Uterus (tissue), 4 donors: Measurements from ENCODE around the gene IDUA. TPM values are rescaled to one million over a fixed set of nuclear protein-coding genes. Genes with fewer than 3 reads are reported as not detected.
"Not testable (repeated sequence)": the region's sequence is repeated elsewhere in the genome, so short reads cannot be mapped to it uniquely, and the experiment has no call there.

Experiments used
- DNase-seq, 2 donors: peaks; one replicate each; pipeline ENCODE4 v3.0.0-alpha.2; 2019 to 2020
- H3K27ac ChIP-seq, 2 donors: fragments of 200-600 bp; sonication (generic); 1 replicate in 1 of 2; 2 replicates in 1 of 2; pipeline ENCODE4 v1.5.1; 2016 to 2018
- H3K27me3 ChIP-seq, 2 donors: fragments of 200-600 bp; sonication (generic); one replicate each; pipeline ENCODE4 v1.5.1; 2018 to 2019; ENCODE audit warnings: control low read depth in 1 of 2
- H3K36me3 ChIP-seq, 2 donors: fragments of 200-600 bp; sonication (generic); one replicate each; pipeline ENCODE4 v1.5.1; 2019; ENCODE audit warnings: control low read depth in 1 of 2
- H3K4me1 ChIP-seq, 2 donors: fragments of 200-600 bp; sonication (generic); one replicate each; pipeline ENCODE4 v1.5.1; 2018 to 2019; ENCODE audit warnings: control low read depth in 1 of 2
- H3K4me3 ChIP-seq, 2 donors: fragments of 200-600 bp; sonication (generic); 1 replicate in 1 of 2; 2 replicates in 1 of 2; pipeline ENCODE4 v1.5.1; 2018 to 2019; ENCODE audit warnings: mild to moderate bottlenecking in 1 of 2
- H3K9me3 ChIP-seq, 2 donors: fragments of 200-600 bp; sonication (generic); one replicate each; pipeline ENCODE4 v1.5.1; 2019; ENCODE audit warnings: control low read depth in 1 of 2
- POLR2A ChIP-seq, 2 donors: fragments of 450-650 bp; IDR thresholded peaks; one replicate each; pipeline ENCODE4 v1.6.1; 2016; ENCODE audit warnings: antibody characterized with exemption in 2 of 2, mild to moderate bottlenecking in 1 of 2, moderate library complexity in 1 of 2
- intact Hi-C: fragments of 100-400 bp; cut with DNase I; formaldehyde crosslinking; loops from one replicate; pipeline ENCODE4 v1.15.1; 2023; ENCODE audit warnings: low total_unique reads
- total RNA-seq, 4 donors: library from RNA; depleted of rRNA in 3 of 4; stranded (reverse); fragments of >200 nt in 3 of 4; gene quantifications; one replicate each; pipeline versions ENCODE4 v1.1.0 to v1.2.4, GENCODE V29; 2014 to 2023
- TF ChIP-seq, protein P1 (sequence below), 4 experiments: fragments of 200-600 bp in 2 of 4; fragments of 450-650 bp in 2 of 4; sonication (generic) in 2 of 4; IDR thresholded peaks; one replicate each; pipeline ENCODE4 v1.5.1; 2016 to 2019; ENCODE audit warnings: antibody characterized with exemption in 4 of 4, mild to moderate bottlenecking in 2 of 4, moderate library complexity in 1 of 4
- donor health status: DM: yes; HTN: yes; CAD: no.

The IDUA gene
- total RNA-seq, 4 donors from 2014 or later = 2.8 to 45.8 (median 9.9) TPM

DNA sequence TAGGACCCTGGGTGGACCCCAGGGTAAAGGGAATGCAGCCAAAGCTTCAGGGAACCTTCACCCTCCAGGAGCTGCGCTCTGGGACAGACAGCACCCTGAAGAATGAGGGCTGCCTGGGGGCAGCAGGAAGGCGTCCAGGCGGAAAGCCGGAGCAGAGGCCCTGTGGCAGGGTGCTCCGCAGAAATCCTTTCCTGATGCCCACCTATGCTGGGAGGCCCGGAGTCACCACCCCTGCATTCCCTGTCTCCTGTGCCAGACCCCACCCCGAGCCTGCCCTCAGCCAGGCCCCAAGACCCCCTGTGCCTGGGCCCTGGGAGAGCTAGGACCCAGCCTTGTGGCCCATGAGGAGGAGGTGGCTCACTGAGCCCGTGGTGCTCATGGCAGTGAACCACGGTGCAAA is 12.2 kb upstream of the IDUA start:
- H3K4me1 ChIP-seq = peaks cover 0 to 21% of the 10 kb centered on the region in 2 donors
- no peaks in the 10 kb centered on the region for H3K36me3 ChIP-seq
- intact Hi-C loops = no loop called here
- H3K27me3 ChIP-seq = no peaks in the 10 kb centered on the region
- TF ChIP-seq, protein P1, sequence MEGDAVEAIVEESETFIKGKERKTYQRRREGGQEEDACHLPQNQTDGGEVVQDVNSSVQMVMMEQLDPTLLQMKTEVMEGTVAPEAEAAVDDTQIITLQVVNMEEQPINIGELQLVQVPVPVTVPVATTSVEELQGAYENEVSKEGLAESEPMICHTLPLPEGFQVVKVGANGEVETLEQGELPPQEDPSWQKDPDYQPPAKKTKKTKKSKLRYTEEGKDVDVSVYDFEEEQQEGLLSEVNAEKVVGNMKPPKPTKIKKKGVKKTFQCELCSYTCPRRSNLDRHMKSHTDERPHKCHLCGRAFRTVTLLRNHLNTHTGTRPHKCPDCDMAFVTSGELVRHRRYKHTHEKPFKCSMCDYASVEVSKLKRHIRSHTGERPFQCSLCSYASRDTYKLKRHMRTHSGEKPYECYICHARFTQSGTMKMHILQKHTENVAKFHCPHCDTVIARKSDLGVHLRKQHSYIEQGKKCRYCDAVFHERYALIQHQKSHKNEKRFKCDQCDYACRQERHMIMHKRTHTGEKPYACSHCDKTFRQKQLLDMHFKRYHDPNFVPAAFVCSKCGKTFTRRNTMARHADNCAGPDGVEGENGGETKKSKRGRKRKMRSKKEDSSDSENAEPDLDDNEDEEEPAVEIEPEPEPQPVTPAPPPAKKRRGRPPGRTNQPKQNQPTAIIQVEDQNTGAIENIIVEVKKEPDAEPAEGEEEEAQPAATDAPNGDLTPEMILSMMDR (IDR thresholded peaks at IDR 0.05) = no peak
- TF ChIP-seq POLR2A (IDR thresholded peaks at IDR 0.05) = no peak
- no peak overlapping the region for H3K27ac ChIP-seq
- no peak for DNase-seq
- no peaks in the 10 kb centered on the region for H3K9me3 ChIP-seq
- no peak overlapping the region for H3K4me3 ChIP-seq

DNA sequence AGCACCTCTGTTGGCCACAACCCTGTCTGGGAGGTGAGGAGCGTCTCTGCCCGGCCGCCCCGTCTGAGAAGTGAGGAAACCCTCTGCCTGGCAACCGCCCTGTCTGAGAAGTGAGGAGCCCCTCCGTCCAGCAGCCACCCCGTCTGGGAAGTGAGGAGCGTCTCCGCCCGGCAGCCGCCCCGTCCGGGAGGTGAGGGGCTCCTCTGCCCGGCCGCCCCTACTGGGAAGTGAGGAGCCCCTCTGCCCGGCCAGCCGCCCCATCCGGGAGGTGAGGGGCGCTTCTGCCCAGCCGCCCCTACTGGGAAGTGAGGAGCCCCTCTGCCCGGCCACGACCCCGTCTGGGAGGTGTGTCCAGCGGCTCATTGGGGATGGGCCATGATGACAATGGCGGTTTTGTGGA is 10.8 kb upstream of the IDUA start:
- H3K4me3 ChIP-seq, H3K36me3 ChIP-seq, intact Hi-C loops: not testable (repeated sequence)

DNA sequence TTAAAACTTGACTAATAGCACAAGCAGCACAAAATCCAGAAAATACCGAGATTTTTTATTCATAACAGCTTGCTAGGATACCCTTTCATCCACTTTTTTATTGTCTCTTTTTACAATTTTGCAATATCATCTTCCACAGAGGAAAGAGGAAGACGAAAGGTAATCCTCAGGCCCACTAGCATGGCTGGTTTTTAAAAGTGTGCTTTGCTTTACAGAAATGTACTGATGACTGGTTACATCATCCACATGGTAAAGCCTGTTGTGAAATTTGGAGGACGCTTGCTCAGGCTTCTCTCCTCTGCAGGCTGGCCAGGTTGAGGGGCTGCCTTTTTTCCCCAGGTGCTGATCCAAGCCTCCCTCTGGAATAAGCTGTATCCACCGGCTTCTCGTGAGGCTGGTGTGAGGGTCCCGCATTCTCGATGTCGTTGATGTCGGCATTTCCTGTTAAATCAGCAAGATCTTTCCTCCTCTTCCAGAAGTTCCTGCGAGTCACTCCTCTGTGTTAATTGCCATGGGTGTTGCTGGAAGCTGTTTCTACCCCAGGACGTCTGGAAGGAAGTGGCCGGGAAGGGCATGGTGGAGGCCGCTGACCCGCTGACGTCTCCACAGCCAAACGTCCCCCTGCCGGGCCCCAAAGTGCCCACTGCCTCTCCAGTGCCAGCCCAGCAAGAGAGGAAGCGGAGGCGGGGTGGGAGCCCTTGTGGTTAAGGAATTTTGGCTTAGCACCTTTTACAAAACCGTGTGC is 7.7 kb upstream of the IDUA start:
- Histone ChIP-seq H3K27me3 (no peaks in the 10 kb centered on the region), H3K9me3 (no peaks in the 10 kb centered on the region), H3K36me3 (no peaks in the 10 kb centered on the region), H3K4me1 (peaks cover 0 to under 1% of the 10 kb centered on the region in 2 donors), H3K4me3 (no peak overlapping the region), H3K27ac (no peak overlapping the region)
- no peak for DNase-seq
- intact Hi-C loops = no loop called here
- TF ChIP-seq POLR2A (IDR thresholded peaks at IDR 0.05) = no peak
- TF ChIP-seq, protein P1 (IDR thresholded peaks at IDR 0.05) = no peak

More for the DNA sequence above, 10.8 kb upstream of the IDUA start:
- peaks cover 0 to 21% of the 10 kb centered on the region in 2 donors for H3K4me1 ChIP-seq
- not testable (repeated sequence) for DNase-seq, H3K27ac ChIP-seq, H3K27me3 ChIP-seq, H3K9me3 ChIP-seq

DNA sequence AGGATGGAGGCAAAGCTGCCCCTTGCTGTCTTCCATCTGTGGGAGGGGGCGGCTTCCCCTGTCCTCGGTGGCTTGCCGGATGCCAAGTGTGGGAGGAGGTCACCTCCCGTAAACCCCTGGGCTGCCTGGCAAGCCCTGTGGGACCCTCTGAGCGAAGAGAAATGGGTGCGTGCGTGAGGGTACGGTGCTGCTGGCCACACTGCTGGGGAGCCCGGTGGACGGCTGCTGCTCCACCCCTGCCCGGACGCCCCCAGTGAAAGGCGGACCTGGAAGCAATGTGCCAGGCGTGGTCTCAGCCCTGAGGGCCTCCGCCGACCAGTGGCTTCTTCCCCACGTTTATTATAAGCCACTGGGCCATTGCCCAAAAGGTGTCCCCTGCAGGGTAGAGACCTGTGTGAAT is 4.6 kb upstream of the IDUA start:
- Histone ChIP-seq H3K4me3 (no peak overlapping the region), H3K4me1 (peaks cover 0 to 2% of the 10 kb centered on the region in 2 donors), H3K36me3 (no peaks in the 10 kb centered on the region), H3K27ac (no peak overlapping the region), H3K9me3 (no peaks in the 10 kb centered on the region), H3K27me3 (no peaks in the 10 kb centered on the region)
- intact Hi-C loops = no loop called here
- TF ChIP-seq, protein P1 (IDR thresholded peaks at IDR 0.05) = no peak
- TF ChIP-seq POLR2A (IDR thresholded peaks at IDR 0.05) = no peak
- no peak for DNase-seq

DNA sequence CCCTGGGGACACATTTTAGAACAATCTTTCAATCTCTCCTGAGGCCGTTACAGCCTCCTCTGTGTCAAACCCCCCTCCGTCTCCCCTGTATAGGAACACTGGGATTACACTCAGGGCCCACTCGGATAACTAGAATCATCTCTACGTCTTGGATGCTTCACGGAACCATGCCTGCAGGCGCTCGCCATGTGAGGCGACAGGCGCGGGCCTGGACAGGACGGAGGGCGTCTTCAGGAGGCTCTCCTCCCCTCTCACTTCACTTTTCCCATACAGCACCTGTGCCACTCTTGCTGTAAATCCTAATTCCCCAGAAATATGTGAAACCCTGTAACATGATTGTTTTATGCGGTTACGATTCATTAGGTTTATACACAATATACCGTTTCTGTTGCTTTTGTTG is 4.0 kb upstream of the IDUA start:
- no peak for DNase-seq
- no peaks in the 10 kb centered on the region for H3K36me3 ChIP-seq
- H3K27ac ChIP-seq = no peak overlapping the region
- TF ChIP-seq, protein P1 (IDR thresholded peaks at IDR 0.05) = no peak
- H3K4me1 ChIP-seq = peaks cover 0 to 7% of the 10 kb centered on the region in 2 donors
- intact Hi-C loops = no loop called here
- no peaks in the 10 kb centered on the region for H3K27me3 ChIP-seq
- no peaks in the 10 kb centered on the region for H3K9me3 ChIP-seq
- H3K4me3 ChIP-seq = no peak overlapping the region
